RCC 7860 (cell line): ENCODE measurements around the gene GOLGA7B.

Source experiments
- DNase-seq: peaks from one replicate; pipeline ENCODE4 v3.0.0-alpha.2; 2015; ENCODE audit warnings: low spot score
- FAIRE-seq: peaks from 2 replicates; lab custom pipeline; 2012; peaks lifted over from hg19 to GRCh38; lab: Jason Lieb, UNC

GOLGA7B gene

GRCh38 chr10:97892506-97892905 is 42.9 kb downstream of the GOLGA7B start:
- DNase-seq, result no peak
- no peak for FAIRE-seq

- DNase-seq (no peak), FAIRE-seq (no peak)
These were observed 43.3 kb downstream of the GOLGA7B start for GRCh38 chr10:97892939-97893338.

- FAIRE-seq (no peak), DNase-seq (no peak)
These were observed 44.4 kb downstream of the GOLGA7B start for GRCh38 chr10:97894092-97894491.

- DNase-seq, result no peak
- FAIRE-seq, result no peak
These were observed 45.4 kb downstream of the GOLGA7B start for GRCh38 chr10:97895084-97895483.

GRCh38 chr10:97895915-97896314 is 46.3 kb downstream of the GOLGA7B start:
- DNase-seq (no peak), FAIRE-seq (no peak)

GRCh38 chr10:97896756-97897358 is 47.2 kb downstream of the GOLGA7B start:
- FAIRE-seq, result no peak
- no peak for DNase-seq

- DNase-seq (no peak), FAIRE-seq (no peak)
These were observed 48.8 kb downstream of the GOLGA7B start for GRCh38 chr10:97898429-97898828.

- no peak for DNase-seq
- no peak for FAIRE-seq
These were observed 51.7 kb downstream of the GOLGA7B start for GRCh38 chr10:97901381-97901780.

- DNase-seq, result no peak
These were observed 53.7 kb downstream of the GOLGA7B start for GRCh38 chr10:97903128-97904017.

GRCh38 chr10:97904018-97904381 is 54.4 kb downstream of the GOLGA7B start:
- DNase-seq, result no peak
- FAIRE-seq, result no peak

More at GRCh38 chr10:97903128-97904017, 53.7 kb downstream of the GOLGA7B start:
- no peak for FAIRE-seq

GRCh38 chr10:97904576-97904975 is 54.9 kb downstream of the GOLGA7B start:
- DNase-seq (no peak), FAIRE-seq (no peak)

GRCh38 chr10:97905276-97905675 is 55.6 kb downstream of the GOLGA7B start:
- FAIRE-seq, result no peak
- DNase-seq, result no peak

GRCh38 chr10:97907211-97907610 is 57.6 kb downstream of the GOLGA7B start:
- DNase-seq, result no peak
- no peak for FAIRE-seq

- no peak for FAIRE-seq
These were observed 58.2 kb downstream of the GOLGA7B start for GRCh38 chr10:97907830-97908229.

GRCh38 chr10:97910661-97911060 is 61.0 kb downstream of the GOLGA7B start:
- DNase-seq (no peak), FAIRE-seq (no peak)

More at GRCh38 chr10:97907830-97908229, 58.2 kb downstream of the GOLGA7B start:
- DNase-seq, result no peak

- FAIRE-seq (no peak), DNase-seq (no peak)
These were observed 61.6 kb downstream of the GOLGA7B start for GRCh38 chr10:97911217-97911616.

- DNase-seq (no peak), FAIRE-seq (no peak)
These were observed 63.5 kb downstream of the GOLGA7B start for GRCh38 chr10:97913193-97913592.

GRCh38 chr10:97913614-97914013 is 64.0 kb downstream of the GOLGA7B start:
- no peak for FAIRE-seq
- no peak for DNase-seq

GRCh38 chr10:97914171-97914836 is 64.7 kb downstream of the GOLGA7B start:
- DNase-seq (no peak), FAIRE-seq (no peak)

GRCh38 chr10:97914837-97915211 is 65.2 kb downstream of the GOLGA7B start:
- FAIRE-seq (no peak), DNase-seq (peak; percentile 32)

GRCh38 chr10:97915346-97916131 is 65.9 kb downstream of the GOLGA7B start:
- DNase-seq (no peak), FAIRE-seq (no peak)
